ENCODE data around the gene LSM7. TPM values are rescaled to one million over a fixed set of nuclear protein-coding genes. Genes with fewer than 3 reads are reported as not detected.

LSM7 gene
- total RNA-seq, result 318 and 382 TPM in 2 replicates

GRCh38 chr19:2328401-2329148 lies at the start of gene LSM7, which contains the start of gene SPPL2B:
Gene LSM7, minus strand, starts transcription at chr19:2328586. Its CDS starts 20 bp downstream, at chr19:2328566.
Gene SPPL2B, plus strand, starts transcription at chr19:2328684. Its CDS starts 26 bp downstream, at chr19:2328710.

GRCh38 chr19:2359992-2360685 lies 31.8 kb upstream of the LSM7 start, which contains the start of gene TMPRSS9:
Gene TMPRSS9, plus strand, starts transcription at chr19:2360265. Its CDS starts 29,521 bp downstream, at chr19:2389786.

GRCh38 chr19:2308114-2308556 lies 20.3 kb downstream of the LSM7 start, which contains the start of gene LINGO3:
Gene LINGO3, minus strand, starts transcription at chr19:2308154. Its CDS starts 16,378 bp downstream, at chr19:2291776.

GRCh38 chr19:2282062-2282861 lies 46.1 kb downstream of the LSM7 start, which contains the start of gene PEAK3:
Gene PEAK3, minus strand, starts transcription at chr19:2282175. Its CDS starts 1,244 bp downstream, at chr19:2280931.

Other genes with a start within 250 kb of the LSM7 start
- 40.6 and 53.2 TPM in 2 replicates for gene MOB3A, start 232.3 kb downstream of the LSM7 start, total RNA-seq
- 4.3 and 4.4 TPM in 2 replicates for gene IZUMO4, start 231.7 kb downstream of the LSM7 start, total RNA-seq
- 81.8 and 94.4 TPM in 2 replicates for gene AP3D1, start 177.0 kb downstream of the LSM7 start, total RNA-seq
- 12.9 and 14.3 TPM in 2 replicates for gene DOT1L, start 164.7 kb downstream of the LSM7 start, total RNA-seq
- gene PLEKHJ1, start 92.3 kb downstream of the LSM7 start, total RNA-seq, result 83.1 and 83.5 TPM in 2 replicates
- gene SF3A2, start 91.8 kb downstream of the LSM7 start, total RNA-seq, result 35.6 and 65.5 TPM in 2 replicates
- gene AMH, start 79.3 kb downstream of the LSM7 start, total RNA-seq, result 0.35 and 2.1 TPM in 2 replicates
- not detected in 2 replicates for gene JSRP1, start 72.2 kb downstream of the LSM7 start, total RNA-seq
- gene PEAK3, start 46.4 kb downstream of the LSM7 start, total RNA-seq, result not detected in 2 replicates
- not detected in 2 replicates for gene LINGO3, start 20.4 kb downstream of the LSM7 start, total RNA-seq
- 22.9 and 26.2 TPM in 2 replicates for gene SPPL2B, start 98 bp upstream of the LSM7 start, total RNA-seq
- gene TMPRSS9, start 31.7 kb upstream of the LSM7 start, total RNA-seq, result 0.05 TPM in 1 of 2 replicates, not detected in the other
- 85.9 and 108 TPM in 2 replicates for gene TIMM13, start 99.0 kb upstream of the LSM7 start, total RNA-seq
- 141 and 154 TPM in 2 replicates for gene LMNB2, start 128.4 kb upstream of the LSM7 start, total RNA-seq
- gene GADD45B, start 147.5 kb upstream of the LSM7 start, total RNA-seq, result 25.6 and 32.0 TPM in 2 replicates